GM21737 (cell line): ENCODE data around the gene MED22.
"Not testable (repeated sequence)": the region's sequence is repeated elsewhere in the genome, so short reads cannot be mapped to it uniquely, and the experiment has no call there.

ENCODE experiments used
- ATAC-seq: cut with Tn5 transposase; IDR thresholded peaks from one replicate; pipeline ENCODE4 v1.9.1; 2021; ENCODE audit warnings: mild to moderate bottlenecking, moderate library complexity; ENCODE audit not compliant: unreplicated experiment

MED22 gene

DNA sequence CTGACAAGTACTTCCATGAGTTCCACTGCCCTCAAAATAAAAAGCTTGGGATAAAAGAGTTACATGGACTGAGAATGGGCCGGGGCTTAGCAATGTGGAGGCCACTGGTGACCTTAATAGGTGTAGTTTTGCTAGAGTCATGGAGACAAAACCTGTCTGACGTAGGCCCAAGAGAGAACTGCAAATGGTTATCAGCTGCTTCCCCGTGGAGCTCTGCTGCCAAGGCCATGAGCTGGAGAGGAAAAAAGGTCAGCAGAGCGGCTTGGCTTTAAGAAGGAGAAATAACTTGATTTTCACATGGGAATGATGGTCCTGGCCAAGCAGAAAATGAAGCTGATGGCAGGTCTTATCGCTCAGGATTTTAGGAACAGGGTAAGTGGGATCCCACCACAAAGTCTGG lies 8.3 kb downstream of the MED22 start:
- no peak for ATAC-seq

DNA sequence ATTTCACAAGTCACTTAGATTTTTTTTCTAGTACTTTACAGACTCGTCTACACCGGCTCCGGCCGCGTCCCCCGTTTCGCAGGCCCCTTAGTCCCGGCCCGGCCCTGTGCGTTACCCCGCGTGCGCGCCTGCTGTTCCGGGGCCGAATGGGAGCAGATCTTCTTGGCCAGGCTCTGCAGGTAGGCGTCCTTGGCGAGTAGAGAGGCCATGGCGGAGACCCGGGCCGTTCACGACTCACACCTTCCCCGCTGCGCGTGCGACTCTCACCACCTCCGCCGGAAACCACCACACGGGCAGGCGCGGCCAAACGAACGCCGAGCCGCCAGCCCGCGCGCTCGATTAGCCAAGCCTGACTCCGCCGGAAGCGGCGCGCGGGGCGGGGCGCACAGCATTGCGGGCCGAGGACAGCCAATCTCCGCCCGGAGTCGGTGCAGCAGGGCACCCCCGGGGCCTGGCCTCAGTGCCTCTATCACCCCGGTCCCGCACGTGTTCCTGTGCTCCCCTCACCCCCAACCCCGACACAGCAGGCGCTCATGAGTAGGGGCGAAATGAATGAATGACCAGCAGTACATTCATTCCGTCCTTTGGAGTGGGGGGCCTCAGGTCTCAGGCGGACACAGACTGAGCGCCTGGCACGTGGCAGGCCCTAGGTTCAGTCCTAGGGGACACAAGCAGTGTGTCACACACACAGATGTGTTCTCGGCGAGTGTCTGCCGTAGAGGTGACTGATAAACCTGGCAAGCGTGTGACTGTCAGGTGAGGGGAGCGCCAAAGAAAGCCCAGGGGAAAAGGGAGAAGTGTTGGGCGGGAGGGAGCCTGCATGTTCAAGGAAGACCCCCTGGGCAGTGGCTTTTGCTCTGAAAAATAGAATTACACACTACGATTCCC lies 11.8 kb downstream of the MED22 start, which contains the start of gene SURF6:
SURF6 (minus strand) TSS at position 265 of the 888 bp plus-strand sequence; CDS start at position 209, 56 bp downstream.
- peak; percentile 72 for ATAC-seq

DNA sequence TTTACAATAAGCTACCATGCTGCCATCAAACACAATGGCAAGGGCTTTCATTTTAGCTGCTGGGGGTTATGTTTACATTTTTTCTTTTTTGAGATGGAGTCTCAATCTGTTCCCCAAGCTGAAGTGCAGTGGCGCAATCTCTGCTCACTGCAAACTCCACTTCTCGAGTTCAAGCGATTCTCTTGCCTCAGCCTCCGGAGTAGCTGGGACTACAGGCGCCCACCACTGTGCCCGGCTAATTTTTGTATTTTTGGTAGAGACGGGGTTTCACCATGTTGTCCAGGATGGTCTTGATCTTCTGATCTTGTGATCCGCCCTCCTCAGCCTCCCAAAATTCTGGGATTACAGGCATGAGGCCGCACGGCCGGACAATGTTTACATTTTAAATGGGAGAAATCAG lies 13.0 kb downstream of the MED22 start:
- not testable (repeated sequence) for ATAC-seq

DNA sequence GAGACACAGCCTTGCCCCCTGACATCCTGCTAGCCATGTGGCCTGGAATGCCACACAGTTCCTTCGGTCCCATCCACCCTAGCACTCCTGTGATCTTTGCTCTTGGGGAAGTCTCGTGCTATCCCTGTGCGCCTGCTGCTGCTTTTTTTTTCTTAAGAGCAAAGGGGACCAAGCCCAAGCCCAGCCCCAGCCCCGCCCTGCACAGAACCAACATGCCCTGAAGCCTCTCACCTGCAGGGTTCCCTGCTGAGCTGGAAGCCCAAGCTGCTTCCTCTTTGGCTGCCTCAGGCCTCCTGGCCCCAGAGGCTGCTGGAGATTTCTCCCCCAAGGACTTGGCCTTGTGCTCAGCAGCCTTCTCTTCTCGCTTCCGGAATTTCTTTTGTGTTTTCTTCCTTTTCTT lies 13.8 kb downstream of the MED22 start:
- ATAC-seq = no peak

DNA sequence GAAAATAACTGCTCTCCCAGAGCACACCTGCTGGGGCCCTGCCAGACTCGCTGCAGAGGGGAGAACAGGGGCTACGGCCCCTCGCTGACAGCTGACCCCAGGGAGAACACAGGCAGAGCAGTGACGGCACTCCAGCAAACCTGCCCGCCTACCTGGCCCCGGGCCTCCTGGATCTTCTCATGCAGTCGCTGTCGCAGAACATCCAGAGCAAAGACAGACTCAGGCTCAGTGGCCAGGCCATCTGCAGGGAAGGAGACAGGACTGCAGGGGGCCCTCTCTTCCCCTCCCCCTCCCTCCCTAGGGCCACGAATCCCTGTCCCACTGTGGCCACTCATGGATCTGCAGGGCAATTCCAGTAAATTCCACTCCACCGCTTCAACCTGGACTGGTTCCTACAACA lies 14.4 kb downstream of the MED22 start:
- no peak for ATAC-seq

DNA sequence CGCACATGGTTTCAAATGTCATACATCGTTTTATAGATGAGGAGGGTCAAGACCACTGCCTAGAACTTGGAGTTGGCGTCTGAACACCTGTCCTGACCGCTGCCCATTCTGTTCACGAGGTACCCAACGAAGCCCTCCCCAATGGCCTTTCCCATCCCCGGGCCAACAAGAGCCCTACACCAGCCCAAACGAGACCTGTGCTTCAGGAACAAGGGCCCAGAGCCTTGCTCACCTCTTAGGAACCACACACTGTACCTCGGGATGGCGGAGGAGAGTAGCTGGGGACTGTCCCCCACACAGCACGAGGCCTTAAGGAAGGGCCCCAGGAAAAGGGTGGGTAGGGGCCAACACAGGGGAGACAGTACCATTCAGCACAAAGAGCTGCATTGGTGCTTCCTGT lies 14.9 kb downstream of the MED22 start:
- no peak for ATAC-seq

DNA sequence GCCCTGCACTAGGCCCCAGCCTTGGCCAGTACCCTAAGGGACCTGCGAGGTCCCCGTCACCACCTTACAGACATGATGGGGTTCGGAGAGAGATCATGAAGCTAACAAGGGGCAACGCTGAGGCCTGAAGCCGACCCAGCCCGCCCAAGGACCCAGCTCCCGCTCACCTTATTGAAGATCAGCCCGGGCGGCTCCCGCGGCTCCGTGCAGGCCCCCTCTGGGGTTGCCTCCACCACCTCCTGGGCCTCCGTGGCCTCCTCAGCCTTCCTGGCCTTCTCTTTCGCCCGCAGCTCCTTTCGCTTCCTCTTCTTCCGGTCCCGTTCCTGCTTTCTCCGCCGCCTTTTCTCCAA lies 15.6 kb downstream of the MED22 start:
- no peak for ATAC-seq

DNA sequence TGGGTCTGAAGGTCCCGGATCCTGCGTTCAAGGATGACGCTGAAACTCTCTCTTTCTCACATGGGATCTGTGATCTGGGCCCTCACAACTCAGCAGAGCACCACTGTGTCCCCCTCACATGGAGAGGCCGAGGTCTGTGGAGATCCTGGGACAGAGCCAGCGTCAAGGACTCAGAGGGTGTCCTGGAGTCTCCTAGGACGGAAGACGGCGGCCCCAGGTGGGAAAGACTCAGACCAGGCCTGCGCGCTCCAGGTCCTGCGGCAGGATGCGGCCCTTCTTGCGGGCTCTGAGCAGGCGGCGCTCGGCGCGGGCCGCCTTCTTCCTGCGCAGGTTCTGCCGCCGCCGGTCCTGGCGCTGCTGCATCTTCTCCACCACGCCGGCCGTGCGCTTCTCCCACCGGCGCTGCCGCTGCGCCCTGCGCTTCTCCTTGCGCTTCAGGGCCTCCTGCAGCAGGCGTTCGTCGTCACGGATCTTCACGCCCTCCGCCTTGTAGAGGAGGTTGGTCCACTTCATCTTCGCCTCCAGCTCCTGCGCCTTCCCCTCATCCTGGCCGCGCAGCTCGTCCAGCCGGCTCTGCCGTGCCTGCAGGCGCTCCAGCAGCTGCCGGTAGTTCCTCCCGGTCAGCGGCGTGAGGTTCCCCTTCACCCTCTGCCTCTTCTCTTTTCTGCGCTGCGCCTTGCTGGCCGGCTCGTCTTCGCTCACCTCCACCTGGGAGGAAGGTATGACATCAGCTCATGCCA lies 16.1 kb downstream of the MED22 start:
- ATAC-seq = no peak

DNA sequence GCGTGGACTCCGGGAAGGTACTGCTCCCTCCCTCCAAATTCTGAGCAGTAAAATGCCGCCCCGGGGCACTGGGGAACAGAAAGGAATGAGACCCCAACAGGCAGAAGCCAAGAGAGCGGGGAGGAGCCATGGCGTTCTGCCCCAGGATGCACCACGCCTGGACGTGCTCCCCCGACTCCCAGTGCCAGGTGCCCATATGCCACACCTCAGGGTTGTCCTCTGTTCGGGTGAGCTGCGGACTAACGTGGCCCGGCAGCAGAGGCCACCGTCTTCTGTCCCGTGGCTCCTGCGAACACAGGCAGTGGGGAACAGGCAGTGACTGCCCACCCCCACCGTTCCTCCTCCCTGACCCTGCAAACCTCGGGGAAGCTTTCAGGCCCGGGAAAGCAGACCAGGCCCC lies 16.7 kb downstream of the MED22 start:
- ATAC-seq = no peak

DNA sequence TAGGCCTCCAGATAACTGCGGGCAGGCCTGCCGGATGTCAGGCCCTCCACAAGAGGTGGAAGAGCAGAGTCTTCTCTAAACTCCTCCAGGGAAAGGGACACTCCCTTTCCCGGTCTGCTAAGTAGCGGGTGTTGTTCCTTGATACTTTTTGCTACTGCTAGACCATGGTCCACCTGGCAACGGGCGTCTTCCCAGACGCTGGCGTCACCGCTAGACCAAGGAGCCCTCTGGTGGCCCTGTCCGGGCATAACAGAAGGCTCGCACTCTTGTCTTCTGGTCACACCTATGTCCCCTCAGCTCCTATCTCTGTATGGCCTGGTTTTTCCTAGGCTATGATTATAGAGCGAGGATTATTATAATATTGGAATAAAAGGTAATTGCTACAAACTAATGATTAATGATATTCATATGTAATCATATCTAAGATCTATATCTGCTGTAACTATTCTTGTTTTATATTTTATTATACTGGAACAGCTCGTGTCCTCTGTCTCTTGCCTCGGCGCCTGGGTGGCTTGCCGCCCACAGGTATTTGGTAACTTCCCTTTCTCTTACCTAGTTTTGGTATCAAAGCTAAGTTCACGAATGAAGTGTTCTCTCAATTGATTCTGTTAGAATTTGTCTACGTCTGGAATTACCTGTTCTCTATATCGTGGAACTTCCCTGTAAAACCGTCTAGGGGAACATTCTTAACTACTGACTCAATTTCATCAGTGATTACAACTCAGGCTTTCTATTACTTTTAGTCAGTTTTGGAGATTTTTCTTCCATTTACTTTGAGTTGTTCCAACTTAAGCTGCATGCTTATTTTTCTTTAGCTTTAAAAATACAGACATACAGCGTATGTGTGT lies 18.4 kb downstream of the MED22 start:
- not testable (repeated sequence) for ATAC-seq

DNA sequence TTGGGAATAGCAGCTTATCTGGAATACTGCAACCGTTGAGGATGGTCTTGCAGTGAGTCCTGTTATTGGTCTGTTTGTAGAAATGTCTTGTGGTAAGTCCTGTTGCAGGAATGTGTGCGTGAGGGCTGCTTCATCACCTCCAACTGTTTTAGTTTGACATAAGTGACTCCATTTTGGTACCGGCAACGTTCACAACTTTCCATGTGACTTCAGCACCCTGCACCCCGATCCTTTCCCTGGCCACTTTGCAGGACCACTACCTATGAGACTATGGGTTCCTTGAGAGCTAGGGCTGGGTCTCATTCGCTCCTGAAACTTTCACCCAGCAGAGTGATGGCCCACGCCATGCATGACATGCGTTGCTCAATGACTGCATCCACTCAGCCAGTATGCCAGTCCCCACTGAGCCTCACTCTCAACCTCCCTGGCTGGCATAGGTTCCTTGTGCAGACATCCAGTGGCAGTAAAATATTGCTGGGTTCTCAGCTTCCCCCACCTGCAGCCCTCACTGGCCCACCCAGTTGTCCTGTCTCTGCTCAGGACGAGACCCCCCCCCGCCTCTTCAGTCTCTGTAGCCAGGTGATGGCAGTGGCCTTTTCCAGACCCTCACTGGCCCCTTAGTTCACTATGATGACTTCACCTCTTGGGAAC lies 20.0 kb downstream of the MED22 start:
- ATAC-seq = no peak

DNA sequence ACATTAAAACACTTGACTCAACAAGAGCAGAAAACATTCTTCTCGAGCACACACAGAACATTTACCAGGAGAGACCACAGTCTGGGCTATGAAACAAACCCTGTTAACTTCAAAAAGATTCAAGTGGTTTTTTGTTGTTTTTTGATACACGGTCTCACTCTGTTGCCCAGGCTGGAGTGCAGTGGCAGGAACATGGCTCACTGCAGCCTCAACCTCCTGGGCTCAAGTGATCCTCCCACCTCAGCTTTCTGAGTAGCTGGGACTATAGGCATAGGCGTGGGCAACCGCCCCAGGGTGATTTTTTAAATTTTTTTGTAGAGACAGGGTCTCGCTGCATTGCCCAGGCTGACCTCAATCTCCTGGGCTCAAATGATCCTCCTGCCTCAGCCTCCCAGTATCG lies 20.9 kb downstream of the MED22 start:
- ATAC-seq = not testable (repeated sequence)

DNA sequence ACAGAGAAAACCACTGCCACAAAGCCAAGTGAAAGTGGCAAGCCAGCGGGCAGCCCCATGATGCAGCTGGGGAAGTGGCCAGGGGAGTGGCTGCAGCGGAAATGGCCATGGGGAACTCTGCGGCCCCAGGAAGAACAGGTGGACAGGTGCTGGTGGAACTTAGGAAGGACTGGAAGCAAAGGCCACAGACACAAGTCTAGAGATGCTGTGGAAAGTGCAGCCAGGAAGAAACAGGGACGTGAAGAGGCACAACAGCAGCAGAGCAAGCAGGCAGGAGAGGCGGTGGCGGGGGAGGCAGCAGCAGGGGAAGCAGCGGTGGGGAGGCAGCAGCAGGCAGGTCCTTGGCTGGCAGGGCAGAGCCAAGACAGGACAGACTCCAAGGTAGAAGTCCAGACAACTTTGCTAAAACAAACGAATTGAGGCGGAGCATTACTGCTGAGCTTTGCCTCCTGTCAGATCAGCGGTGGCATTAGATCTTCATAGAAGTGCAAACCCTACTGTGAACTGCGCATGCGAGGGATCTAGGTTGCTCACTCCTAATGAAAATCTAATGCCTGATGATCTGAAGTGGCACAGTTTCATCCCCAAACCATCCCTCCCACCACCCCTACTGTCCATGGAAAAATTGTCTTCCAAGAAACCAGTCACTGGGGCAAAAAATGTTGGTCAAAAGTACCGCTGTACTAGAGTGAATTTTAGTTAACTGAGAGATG lies 23.8 kb downstream of the MED22 start:
- no peak for ATAC-seq

DNA sequence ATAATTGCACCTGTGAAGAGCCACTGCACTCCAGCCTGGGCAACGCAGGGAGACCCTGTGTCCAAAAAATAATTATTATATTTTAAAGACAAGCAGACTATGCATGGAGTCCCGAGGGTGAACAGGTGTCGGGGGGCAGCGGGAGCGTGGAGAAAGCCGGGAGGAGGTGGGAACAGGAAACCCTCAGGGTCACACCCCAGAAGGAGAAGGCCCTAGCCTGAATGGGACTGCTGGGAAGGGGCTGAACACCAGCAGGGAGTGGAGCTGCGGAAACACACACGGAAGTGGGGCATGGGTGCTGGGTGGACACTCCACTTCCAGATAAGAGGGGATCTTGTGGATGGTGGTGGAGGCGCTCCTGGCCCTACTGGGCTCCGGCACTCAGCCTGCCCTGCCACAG lies 24.7 kb downstream of the MED22 start:
- ATAC-seq = no peak

DNA sequence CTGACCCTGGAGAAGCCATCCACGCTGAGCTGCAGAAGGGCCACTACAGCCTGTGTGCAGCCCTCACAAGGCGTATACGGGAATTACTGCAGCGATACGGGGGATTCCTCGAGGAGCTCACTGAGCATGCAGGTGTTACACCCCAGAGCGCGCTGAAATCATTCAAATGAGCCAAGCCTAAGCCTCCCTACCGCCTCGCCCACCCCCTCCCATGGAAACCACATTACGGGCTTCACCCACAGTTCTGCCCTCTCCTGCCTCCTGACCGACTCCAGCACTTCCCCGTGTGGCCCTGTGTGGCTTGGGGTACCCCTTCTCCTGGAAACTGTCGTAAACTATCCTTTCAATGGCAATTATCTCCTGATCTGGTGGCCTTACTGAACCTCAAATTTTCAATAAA lies 25.2 kb downstream of the MED22 start:
- no peak for ATAC-seq

DNA sequence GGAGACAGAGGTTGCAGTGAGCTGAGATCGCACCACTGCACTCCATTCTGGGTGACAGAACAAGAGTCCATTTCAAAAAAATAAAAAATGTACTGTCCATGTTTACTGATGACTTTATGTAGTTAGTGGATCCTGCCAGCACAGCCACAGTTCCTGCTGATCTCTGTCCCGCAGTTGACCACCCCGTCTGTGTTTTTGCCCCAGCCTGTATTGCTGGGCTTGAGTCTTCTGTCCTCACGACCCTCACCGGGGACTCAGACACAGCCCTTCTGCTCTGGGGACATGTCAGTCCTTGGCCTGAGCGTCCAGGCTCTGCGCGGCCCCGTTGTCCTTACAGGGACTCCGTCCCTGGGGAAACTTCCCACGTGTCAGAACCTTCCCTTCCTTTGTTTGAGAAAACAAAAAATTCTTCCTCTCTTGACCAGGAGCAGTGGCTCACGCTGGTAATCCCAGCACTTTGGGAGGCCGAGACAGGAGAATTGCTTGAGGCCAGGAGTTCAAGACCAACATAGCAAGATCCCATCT lies 26.5 kb downstream of the MED22 start:
- no peak for ATAC-seq

DNA sequence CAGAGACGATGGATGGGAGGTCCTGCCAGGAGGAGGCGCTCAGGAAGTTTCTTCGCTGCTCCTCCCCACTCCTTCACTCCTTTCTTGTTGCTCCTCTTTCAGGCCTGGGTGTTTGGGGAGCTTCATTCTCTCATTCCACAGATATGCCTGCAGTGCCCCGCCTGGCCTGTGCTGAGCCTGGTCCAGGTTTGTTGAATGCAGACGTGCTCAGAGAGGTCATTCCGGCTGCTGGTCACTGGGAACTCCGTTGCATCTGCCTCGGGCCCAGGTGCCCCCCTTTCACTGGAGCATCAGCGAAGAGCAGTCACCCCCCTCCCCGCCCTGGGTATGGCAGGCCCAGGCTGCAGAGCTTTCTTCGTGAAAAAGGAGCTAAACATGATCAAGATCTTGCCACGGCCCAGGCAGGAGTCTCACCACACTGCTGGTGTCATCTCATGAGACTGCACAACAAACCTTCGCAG lies 27.5 kb downstream of the MED22 start:
- ATAC-seq = no peak

DNA sequence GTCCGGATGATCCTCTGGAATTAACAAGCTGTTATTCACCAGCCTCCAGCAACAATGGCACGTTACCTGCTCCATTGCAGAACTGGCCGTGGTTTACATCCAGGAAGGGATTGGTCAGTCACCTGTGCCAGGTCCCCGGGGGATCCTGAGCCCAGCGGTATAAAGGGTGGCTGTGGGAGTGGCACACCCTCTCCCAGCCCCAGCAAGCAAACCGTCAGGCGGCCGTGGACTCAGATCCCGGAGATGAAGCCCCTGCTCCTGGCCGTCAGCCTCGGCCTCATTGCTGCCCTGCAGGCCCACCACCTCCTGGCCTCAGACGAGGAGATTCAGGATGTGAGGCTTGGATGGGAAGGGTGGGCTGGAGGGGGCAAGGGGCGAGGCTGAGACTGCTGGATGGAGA lies 30.4 kb downstream of the MED22 start:
- not testable (repeated sequence) for ATAC-seq

DNA sequence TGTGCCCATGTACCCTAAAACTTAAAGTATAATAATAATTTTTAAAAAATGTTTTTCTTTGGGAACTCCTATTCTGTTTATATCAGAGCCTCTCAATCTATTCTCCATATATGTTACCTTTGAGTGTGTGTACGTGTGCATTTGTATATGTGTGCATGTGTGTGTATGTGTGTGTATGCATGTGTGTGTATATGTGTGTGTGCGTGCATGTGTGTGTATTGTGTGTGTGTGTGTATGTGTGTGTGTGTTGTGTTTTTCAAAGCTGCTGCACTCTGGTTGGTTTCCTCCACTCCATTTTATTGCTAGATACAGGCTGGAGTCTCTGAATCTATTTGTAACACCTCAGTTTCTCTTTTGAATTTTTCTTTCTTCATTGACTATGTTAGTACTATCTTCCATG lies 31.9 kb downstream of the MED22 start:
- no peak for ATAC-seq

DNA sequence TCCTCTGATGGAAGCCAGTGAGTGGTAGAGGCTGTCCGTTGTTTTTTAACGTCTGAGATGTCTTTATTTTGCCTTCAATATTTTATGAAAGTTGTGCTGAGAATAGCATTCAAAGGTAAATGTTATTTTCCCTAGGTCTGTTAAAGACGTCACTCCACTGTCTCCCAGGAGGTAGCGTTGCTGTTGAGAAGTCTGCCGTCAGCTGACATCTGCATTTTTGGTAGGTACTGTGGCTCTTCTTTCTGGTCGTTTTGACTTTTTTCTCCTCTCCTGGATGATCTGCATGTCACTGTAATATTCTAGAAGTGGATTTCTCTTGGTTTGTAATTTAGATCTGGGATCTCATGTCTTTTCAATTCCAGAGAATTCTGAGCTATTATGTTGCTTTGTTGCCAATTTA lies 38.3 kb downstream of the MED22 start:
- no peak for ATAC-seq
